GM18907 (cell line): ENCODE data around the gene NXT1.

ENCODE experiments used
- ATAC-seq: cut with Tn5 transposase; IDR thresholded peaks from one replicate; pipeline ENCODE4 v1.9.1; 2021; ENCODE audit warnings: mild to moderate bottlenecking, moderate library complexity; ENCODE audit not compliant: unreplicated experiment

The NXT1 gene

DNA sequence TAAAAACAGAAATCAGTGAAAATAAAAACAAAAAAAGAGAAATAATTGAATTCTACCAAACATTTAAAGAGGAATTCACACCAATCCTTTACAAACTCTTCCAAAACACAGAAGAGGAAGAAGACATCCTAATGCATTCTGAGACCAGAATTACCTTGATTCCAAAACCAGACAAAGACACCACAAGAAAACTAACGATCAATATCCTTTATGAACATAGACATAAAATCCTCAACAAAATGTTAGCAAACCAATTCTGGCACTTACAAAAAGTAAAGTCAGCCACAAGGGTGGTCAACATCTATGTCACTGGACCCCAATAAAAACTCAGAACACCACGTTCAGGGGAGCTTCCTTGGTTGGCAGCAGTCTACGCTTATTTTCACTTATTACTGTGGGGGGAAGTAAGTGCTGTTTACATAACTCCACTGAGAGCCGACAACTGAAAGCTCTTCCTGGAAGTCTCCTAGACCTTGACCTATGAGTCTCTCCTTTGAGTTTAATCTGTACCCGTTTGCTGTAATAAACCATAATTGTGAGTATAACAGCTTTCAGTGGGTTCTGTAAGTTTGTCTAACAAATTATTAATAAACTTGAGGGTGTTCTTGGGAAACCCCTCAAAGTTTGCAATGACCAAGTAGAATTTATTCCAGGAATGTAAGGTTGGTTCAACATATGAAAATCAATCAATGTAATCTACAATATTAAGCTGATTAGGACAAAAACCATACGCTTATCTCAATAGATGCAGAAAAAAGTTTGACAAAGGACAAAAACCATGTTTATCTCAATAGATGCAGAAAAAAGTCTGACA lies 35.9 kb downstream of the NXT1 start:
- ATAC-seq: no peak

DNA sequence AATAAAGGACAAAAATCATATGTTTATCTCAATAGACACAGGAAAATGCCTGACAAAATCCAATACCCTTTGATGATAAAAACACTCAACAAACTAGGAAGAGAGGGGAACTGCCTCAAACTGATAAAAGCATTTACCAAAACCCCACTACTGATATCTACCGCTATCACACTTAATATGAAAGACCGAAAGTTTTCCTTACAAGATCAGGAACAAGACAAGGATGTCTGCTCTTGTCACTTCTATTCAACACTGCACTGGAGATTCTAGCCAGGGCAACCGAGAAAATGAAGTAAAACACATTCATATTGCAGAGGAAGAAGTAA lies 36.5 kb downstream of the NXT1 start:
- no peak for ATAC-seq

DNA sequence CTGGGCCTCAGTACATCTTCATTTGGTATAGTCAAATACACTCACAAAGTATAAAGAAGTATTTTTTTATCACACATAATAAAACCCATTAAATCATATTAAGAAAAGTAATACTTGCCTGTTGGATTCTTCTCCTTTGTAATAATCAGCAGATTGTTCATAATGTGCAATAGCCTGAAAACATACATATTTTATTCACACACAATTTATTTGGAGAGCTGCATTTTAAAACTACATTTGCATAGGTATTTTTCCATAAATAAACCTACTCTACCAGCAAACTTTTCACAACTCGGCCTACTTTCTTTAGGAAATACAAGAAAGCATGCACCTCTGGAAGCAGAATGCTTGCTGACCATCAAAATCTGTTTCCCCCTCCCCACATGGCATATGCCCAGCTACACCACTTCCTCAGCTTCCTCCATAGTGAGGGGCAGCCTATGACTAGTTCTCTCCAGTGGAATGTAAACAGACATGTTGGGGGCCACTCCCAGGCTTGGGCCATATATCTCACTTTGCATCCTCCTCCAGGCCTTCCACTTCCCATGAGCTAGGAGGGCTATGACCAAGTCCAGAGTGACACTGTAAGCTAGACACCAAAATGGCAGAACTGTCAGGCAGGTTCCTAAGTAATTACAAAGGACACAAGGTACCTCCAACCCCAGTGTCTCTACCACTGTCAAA lies 39.6 kb downstream of the NXT1 start:
- no peak for ATAC-seq

GRCh38 chr20:23391707-23392310 lies 41.2 kb downstream of the NXT1 start:
- no peak for ATAC-seq

DNA sequence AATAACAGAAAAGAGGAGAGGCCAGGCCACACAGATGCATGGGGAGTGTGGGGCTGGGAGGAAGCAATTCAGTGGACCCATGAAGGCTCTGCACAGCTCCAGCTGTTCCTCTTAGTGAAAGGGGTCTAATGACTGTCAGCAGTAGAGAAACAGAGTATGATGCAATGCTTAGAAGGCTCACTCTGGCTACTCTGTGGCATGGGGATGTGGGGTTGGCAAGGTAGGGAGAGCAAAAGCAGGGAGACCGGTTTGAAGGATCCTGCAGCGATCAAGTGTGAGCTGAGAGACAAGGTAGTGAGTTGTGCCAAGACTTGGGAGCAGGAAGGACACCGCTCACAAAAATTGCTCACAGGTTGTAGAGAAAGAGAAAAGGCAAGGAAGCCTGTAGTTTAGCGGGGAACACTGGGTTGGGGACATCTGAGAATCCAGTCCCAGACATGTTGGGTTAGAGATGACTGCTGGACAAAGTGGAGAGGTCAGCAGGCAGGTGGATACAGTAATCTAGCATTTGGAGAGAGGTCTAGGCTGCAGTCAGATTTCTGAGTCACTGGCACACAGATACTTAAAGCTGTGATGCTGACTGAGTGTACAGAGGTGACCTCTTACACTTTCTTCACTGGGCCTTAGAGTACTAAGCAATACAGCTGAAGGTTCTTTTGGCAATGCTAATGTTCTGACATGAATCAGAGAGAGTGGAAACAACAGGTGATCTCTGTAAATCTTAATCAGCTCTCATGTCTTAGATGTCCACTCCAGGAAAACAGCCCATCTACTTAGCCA lies 43.6 kb downstream of the NXT1 start:
- no peak for ATAC-seq

DNA sequence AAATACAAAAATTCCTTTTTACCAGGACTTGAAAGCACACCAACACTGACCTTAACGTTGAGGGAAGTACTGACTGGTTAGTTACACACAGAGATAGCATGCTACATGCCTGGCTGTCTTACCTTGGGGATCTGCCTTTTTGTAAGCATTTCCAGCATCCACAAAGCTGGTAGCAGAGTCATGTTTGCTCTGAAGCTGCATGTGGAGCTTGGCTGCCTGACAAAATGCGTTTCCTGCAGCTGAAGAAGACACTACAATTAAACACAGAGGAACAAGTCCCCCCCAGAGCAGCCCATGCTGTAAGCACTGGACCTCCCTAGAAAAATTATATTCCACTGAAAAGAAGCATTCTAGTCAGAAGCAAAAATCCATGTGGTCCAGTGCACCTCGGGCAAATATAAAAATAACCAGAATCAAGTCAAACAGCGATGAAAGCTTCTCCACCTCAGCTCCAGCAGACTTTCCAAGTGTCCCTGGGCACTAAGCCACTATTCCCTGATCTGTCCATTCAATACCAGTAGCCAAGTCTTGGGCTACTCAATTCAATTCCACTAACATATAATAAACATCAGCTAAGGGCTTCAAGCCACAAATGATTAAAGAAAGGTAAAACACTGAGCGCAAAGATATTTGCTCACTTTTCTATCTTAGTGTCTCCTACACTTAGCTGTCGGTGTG lies 46.5 kb downstream of the NXT1 start:
- no peak for ATAC-seq

GRCh38 chr20:23397961-23398360 lies 47.4 kb downstream of the NXT1 start:
- ATAC-seq: no peak

DNA sequence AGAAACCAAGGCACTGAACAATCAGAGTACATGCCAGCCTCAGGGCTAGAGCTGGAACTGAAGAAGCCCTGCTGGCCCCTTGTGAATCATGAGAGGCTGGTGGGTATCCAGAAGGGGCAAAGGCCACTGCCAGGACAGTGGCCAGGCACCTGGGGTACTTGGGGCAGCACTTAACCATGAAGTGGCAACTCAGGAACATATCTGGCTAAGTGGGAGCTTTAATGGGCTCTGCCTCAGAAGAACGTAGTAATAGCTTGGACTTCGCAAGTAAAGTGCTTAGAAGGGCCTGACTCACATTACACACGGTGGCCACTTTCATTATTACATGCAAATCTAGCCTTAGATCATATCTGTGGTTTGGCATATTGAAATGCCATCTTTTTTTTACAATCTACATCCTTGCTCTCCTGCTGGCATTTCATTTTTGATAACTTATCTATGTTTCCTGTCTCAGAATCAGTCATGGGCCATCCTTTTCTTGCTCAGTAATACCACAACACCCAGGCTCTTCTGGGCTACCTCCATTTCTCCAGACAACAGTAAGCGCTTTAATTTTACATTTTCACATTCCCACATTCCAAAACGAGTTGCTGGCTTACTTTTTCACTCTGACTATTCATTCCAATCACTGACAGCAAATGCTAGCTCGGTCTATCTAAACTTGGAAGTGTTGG lies 49.1 kb downstream of the NXT1 start:
- ATAC-seq: no peak

- ATAC-seq: no peak
These were observed 50.5 kb downstream of the NXT1 start for GRCh38 chr20:23401051-23401450.

GRCh38 chr20:23403751-23404150 lies 53.2 kb downstream of the NXT1 start:
- no peak for ATAC-seq

GRCh38 chr20:23404196-23404595 lies 53.6 kb downstream of the NXT1 start:
- ATAC-seq: no peak
